Measurements from ENCODE around the gene PPCS.

PPCS gene

GRCh38 chr1:42456010-42456753 lies at the start of gene PPCS, which contains the start of gene ZMYND12:
Gene PPCS (plus strand): TSS chr1:42456543. CDS start chr1:42456566, 23 bp downstream.
Gene ZMYND12 (minus strand): TSS chr1:42456022. CDS start chr1:42455997, 25 bp downstream.
- peak; percentile 89 for DNase-seq (ENCODE audit: low read depth)

- no peak for DNase-seq (ENCODE audit: low read depth)
These were observed 41.5 kb upstream of the PPCS start for GRCh38 chr1:42414551-42415496.

- no peak for DNase-seq (ENCODE audit: low read depth)
These were observed 39.2 kb upstream of the PPCS start for GRCh38 chr1:42417166-42417565.

- DNase-seq (ENCODE audit: low read depth) = no peak
These were observed 37.8 kb upstream of the PPCS start for GRCh38 chr1:42418516-42418915.

GRCh38 chr1:42419126-42419821 lies 37.1 kb upstream of the PPCS start:
- no peak for DNase-seq (ENCODE audit: low read depth)

- DNase-seq (ENCODE audit: low read depth) = no peak
These were observed 36.2 kb upstream of the PPCS start for GRCh38 chr1:42420121-42420520.

- no peak for DNase-seq (ENCODE audit: low read depth)
These were observed 35.3 kb upstream of the PPCS start for GRCh38 chr1:42420911-42421585.

GRCh38 chr1:42422737-42423136 lies 33.6 kb upstream of the PPCS start:
- DNase-seq (ENCODE audit: low read depth) = no peak

GRCh38 chr1:42423681-42424080 lies 32.7 kb upstream of the PPCS start:
- no peak for DNase-seq (ENCODE audit: low read depth)

GRCh38 chr1:42424201-42424600 lies 32.1 kb upstream of the PPCS start:
- DNase-seq (ENCODE audit: low read depth) = no peak

- DNase-seq (ENCODE audit: low read depth) = no peak
These were observed 29.1 kb upstream of the PPCS start for GRCh38 chr1:42427240-42427639.

- no peak for DNase-seq (ENCODE audit: low read depth)
These were observed 26.7 kb upstream of the PPCS start for GRCh38 chr1:42429603-42430002.

- DNase-seq (ENCODE audit: low read depth) = no peak
These were observed 25.8 kb upstream of the PPCS start for GRCh38 chr1:42430286-42431135.

- DNase-seq (ENCODE audit: low read depth) = no peak
These were observed 24.8 kb upstream of the PPCS start for GRCh38 chr1:42431514-42431913.

- DNase-seq (ENCODE audit: low read depth) = no peak
These were observed 23.6 kb upstream of the PPCS start for GRCh38 chr1:42432714-42433113.

- no peak for DNase-seq (ENCODE audit: low read depth)
These were observed 23.0 kb upstream of the PPCS start for GRCh38 chr1:42433369-42433768.

- no peak for DNase-seq (ENCODE audit: low read depth)
These were observed 22.0 kb upstream of the PPCS start for GRCh38 chr1:42434340-42434739.

- no peak for DNase-seq (ENCODE audit: low read depth)
These were observed 16.4 kb upstream of the PPCS start for GRCh38 chr1:42439940-42440339.

- no peak for DNase-seq (ENCODE audit: low read depth)
These were observed 13.7 kb upstream of the PPCS start for GRCh38 chr1:42442662-42443061.

- DNase-seq (ENCODE audit: low read depth) = no peak
These were observed 7.1 kb upstream of the PPCS start for GRCh38 chr1:42449256-42449655.

GRCh38 chr1:42450061-42450460 lies 6.3 kb upstream of the PPCS start:
- DNase-seq (ENCODE audit: low read depth) = no peak
